HG02571 (cell line): ENCODE measurements around the gene NDUFB8.
"Not testable (repeated sequence)": the region's sequence is repeated elsewhere in the genome, so short reads cannot be mapped to it uniquely, and the experiment has no call there.

Experiments used
- ATAC-seq: cut with Tn5 transposase; IDR thresholded peaks from one replicate; pipeline ENCODE4 v1.9.1; 2021; ENCODE audit warnings: mild to moderate bottlenecking, moderate library complexity; ENCODE audit not compliant: unreplicated experiment

NDUFB8 gene

DNA sequence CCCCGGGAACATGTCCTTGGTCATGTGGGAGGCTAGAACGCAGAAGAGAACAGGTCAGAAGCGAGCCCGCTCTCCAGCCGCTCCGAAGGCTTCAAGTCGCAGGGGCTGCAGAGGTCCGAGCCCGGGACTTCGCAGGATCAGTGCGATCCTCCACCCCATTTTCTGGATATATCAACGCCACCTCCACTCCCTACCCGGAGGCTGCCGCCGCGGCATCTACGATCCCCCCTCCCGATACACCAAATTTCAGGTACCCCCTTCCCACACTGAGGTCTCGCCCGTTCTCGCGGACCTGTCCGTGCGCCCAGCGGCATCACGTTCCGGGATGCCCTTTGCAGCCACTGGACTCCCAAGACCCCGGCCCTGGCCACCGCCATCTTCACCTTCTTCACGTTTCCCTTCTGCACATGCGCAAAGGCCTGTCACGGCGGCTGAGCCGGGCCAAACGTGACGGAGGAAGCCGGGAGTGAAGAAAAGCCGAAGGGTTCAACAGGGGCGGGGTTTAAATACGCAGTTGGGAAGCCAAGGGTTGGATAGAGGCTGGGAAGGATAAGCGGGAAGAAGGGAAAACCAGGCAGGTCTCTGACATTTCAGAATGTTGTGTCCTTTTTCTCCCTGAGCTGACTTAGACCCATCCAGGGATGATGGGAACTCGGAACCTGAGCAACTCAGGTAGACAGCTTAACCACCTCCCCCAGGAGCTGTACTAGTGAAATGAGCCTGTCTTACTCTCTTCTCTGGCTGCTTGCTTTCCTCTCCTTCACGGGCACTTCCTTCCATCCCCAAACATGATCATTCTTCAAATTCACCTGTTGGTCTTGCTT, at the start of gene NDUFB8:
Gene NDUFB8, minus strand, starts transcription at position 397 of the 824 bp plus-strand sequence. Its CDS starts 20 bp downstream, at position 377.
- peak; percentile 54 for ATAC-seq

GRCh38 chr10:100576282-100576635, 46.6 kb upstream of the NDUFB8 start:
- ATAC-seq = no peak

DNA sequence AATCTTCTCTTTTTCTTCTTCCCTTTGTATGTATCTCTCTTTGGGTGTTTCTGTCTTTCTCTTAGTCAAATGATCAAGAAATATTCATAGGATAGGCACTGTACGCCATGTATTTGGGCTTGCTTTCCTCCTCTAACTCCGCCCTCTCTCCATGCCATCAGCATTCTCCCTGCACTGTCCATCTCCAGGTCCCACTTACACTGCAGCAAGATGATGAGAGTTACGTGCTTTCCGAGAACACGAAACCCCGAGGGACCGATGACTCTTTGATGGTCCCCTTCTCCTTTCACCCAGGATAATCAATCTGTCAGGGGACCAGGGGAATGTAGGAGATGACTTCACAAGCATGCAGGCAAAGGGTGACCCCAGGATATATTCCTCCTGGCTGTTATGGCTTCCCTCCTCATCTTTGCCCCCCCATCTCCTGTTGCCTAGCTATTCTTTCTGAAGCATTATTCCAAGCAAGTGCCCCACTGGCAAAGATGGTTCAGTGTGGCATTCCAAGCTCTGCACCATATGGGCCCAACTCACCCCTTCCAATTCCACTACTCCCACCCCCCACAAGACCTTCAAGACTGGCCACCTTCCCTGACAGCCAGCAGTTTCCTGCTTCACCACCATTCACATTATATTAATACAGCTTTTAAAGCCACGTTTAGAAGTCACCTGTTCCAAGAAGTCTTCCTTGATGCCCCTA, 46.1 kb upstream of the NDUFB8 start:
- no peak for ATAC-seq

DNA sequence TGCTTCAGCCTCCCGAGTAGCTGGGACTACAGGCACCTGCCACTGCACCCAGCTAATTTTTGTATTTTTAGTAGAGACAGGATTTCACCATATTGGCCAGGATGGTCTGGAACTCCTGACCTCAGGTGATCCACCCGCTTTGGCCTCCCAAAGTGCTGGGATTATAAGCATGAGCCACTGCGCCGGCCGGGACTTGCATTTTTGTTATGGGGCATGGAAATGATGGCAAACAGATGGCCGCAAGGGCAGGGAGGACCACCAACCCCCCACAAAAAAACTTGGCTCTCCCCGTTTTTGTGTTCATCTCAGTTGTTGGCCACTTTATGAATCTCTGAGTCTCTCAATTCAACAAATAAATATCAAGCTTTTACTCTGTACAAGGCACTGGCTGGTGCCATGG, 45.5 kb upstream of the NDUFB8 start:
- not testable (repeated sequence) for ATAC-seq

DNA sequence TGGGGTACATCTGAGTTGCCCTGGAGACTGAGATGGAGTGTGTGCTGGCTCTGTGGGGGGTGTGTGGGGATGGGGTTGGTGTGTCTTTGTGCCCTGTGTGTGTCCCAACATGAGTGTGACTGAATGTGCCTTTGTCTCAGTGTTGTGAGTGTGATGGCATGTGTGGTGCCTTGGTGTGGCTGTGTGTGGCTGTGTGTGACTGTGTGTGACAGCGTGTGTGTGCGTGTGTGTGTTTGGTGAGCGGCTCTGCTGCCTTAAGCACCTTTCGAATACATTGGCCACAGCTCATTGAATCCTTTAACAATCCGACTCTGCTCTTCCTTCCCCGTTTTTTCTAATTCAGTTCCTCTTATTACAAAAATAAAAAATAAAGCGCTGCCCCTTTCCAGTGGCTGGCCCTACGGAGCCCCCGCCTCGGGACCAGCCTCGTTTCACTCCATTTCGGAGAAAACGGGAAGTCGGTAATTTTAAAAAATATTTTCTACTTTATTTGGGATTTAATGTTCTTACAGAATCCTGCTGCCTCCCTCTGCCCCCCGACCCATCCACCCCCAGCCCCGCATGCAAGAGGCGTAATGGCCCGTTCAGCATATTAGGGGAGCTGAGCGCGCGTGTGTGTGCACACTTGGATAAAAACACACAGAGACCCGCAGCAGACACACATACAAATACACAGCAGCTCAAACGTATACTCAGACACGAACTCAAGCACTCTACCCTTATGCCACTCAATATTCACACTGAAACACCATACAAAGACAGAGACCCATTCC, 41.6 kb upstream of the NDUFB8 start:
- ATAC-seq = no peak

DNA sequence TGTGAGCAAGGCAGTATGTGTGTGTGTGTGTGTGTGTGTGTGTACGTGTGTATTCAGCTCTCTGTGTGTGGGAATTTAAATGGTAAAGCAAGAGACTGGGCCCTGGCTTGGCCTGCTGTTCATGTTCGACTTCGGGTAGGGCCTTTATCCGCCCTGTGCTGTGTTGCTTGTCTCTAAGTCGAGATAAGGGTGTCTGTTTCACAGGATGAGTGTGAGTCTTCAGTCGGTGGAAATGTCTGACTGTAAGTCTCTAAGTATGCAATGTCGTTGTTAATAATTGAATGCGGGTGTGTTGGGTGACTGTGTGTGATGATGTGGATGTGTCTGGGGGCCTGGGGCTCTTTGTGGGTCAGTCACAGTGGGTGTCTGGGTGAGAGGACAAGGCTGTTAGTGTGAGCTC, 40.8 kb upstream of the NDUFB8 start:
- no peak for ATAC-seq

- ATAC-seq = no peak
These were observed 40.2 kb upstream of the NDUFB8 start for GRCh38 chr10:100569687-100570481.

- no peak for ATAC-seq
These were observed 39.2 kb upstream of the NDUFB8 start for GRCh38 chr10:100568912-100569311.

DNA sequence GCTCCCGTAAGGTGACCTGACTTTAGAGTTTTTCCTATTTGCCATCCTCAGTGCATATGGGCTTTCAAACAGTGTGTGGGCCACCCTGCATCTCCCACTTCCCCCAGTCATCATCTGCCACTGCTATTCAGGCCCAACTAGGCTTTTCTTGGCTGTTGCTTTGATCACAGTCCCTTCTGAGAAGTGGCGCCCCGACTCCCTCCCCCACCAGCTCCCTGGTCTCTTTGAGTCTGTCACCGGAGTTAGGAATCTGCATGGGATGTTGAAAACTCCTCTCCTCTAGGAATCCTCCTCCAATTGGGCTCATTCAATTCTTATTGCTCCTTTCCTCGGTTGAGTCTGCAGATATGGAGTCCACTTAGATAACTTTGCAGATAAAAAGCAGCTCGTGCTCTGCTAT, 38.2 kb upstream of the NDUFB8 start:
- no peak for ATAC-seq

DNA sequence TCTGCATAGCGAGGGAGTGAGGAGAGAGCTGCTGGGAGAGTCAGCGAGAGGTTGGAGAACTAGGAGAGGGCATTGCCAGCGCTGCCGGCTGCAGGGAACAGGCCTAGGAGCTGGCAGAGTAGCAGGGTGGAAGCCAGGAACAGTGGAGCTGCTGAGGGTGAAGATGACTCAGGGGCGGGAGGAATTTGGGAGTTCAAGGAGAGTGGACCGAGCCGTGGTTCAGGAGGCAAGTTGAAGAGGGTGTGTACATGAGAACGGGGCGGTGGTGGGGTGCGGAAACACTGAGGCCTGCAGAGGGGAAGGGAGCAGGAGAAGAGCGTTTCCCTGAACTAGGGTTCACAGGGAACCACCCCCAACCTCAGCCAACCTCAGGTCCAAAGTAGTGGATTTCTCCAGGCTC, 37.6 kb upstream of the NDUFB8 start:
- no peak for ATAC-seq

DNA sequence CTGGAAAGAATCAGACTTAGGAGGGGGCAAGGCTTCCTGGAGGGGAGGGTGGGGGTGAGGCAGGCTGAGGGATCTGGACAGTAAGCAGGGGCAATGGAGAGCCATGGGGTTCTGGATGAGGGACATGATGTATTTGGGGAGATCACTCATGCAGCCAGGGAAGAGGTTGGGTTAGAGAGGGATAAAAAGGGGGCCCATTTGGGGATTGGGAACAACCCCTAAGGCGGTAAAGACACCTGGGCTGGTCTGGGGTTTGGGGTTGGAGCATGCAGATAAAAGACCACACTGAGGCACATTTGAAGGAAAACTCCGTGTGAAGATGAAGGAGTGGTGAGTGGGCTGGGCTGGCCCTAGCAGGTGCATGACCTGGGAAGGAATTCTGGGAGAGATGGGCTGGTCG, 36.9 kb upstream of the NDUFB8 start:
- ATAC-seq = no peak

DNA sequence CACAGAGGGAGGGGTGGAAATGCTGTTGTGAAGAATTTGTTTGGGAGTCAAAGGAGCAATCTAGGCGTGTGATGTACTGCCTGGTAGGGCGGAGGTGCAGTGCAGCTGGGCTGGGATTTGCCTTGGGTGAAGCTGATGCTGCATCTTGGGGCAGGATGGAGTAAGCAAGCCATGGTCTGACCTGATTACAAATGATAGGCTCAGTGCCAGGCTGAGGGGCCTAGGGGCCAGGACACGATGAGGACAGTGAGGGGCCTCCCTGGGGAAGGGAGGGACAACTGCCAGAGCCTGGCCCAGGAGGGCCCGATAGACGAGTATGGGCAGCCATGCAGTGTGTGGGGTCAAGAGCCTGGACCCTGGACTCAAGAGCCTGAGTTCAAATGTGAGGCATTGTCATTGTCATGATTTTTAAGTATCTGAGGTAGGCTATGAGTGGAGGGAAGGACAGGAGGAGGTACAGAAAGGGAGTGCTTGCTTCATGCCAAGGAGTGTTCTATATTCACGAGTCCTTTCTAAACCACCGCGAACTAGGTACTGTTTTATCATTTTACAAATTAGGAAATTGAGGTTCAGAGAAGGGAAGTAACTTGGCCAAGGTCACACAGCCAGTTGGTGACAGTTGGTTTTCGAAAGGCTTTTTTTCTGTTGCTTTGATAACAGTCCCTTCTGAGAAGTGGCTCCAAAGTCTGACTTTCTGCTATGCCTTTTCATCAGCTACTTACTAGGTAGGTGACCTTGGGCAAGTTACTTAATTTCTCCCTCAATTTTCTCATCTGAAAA, 35.7 kb upstream of the NDUFB8 start:
- no peak for ATAC-seq

- ATAC-seq = peak; percentile 66
These were observed 32.5 kb upstream of the NDUFB8 start for GRCh38 chr10:100562008-100562672.

DNA sequence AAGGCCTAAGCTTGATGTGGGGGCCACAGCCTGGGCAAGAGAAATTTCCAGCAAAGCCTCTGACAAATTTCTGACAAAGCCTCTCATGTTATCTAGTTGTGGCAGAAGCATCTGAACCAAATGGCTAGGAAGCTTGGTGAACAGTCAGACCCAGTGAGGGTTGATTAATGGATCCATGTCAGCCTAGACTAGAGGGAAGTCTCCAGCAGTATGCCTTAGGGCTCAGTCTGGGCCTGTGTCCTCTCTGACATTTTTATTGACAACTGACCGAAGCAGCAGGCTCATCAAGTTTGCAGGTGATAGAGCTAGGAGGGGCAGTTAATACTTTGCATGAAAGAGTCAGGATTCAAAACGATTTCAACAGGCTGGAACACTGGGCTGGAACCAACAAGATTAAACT, 31.3 kb upstream of the NDUFB8 start:
- no peak for ATAC-seq

DNA sequence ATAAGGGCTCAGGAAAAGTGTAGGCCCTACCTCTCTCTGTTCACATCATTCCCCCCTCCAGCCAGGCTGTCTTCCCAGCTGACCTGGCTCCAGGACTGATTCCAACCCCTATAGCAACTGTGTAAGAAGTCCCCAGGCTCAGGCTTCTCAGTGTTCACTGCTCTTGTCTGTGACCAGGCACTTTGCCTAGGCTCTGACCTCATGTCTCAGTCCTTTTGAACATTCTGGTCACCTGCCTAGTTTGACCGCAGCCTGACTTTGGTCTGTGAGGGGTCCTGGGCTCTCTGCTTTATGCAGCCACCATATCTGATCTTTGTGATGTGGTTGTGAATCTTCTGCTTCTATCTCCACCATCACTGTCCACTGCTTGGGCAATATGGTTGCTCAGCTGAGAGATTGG, 30.6 kb upstream of the NDUFB8 start:
- ATAC-seq = no peak

DNA sequence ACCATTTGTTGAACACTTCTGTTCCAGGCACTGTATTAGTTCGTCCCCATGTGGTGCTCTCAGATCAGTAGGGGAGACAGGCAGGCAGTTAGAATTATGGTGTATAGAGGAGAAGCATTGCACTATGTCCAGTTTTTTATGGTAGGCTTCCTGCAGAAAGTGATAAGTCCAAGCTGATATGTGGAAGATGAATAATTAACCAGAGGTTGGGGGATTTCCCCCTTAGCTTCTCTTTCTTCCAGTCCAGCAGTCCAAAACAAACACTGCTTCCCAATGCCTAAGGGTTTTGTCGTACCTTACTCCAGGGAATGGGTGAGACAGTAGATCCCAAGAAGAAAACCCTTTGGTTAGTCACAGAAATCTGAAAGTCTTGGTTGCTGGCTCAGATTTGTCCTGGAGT, 25.2 kb upstream of the NDUFB8 start:
- no peak for ATAC-seq

GRCh38 chr10:100553929-100554328, 24.3 kb upstream of the NDUFB8 start:
- ATAC-seq = no peak

DNA sequence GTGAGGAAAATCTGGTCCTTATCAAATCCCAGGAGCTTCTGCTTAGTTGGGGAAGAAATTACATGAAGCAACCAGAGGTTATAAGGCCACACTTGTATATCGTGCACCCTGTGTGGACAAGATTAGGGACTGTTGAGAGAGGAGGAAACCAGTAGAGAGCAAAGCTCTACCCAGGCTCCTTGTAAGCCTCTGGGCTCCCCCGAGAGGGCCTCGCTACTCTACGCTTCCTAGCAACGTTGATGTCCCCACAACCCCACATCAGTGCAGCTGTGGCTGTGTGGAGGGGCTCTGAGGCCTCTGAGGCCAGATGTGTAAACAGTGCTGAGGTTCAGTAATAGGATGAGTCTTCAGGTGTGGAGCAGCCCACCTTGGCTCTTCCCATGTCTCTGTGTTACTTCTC, 22.1 kb upstream of the NDUFB8 start:
- no peak for ATAC-seq

DNA sequence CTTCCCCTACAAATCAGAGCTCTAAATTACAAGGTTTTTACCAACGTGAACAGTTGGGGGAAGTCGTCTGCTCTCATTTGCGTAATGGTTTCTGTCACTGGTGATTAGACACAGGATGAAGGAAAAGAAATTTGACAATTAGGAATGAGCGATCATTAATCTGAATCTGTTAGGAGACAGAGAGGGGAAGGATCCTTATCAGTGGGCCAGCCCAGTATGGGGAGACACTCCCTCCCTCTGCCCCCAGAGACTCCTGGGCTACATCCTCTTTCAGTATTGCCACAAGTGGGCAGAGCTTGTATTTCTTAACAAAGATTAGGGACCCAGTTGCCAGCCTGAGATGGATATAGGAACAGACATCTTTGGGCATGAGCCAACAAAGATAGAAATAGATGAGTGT, 21.5 kb upstream of the NDUFB8 start:
- ATAC-seq = no peak

DNA sequence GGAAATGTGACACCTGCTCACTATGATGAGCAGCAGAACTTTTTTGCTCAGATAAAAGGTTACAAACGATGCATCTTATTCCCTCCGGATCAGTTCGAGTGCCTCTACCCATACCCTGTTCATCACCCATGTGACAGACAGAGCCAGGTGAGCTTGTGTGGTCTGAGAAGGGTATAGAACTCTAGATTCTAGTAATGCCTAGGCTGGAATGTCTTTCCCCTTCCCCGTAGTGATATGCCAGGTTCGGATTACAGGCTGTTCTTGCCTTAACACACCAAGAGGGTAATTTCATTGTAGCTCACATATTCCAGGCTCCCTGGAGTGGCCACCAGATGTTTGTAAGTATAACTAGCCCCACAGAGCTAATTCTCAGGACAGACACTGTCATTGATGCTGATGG, 15.3 kb upstream of the NDUFB8 start:
- no peak for ATAC-seq
